ENCODE results near the gene SLAMF9.

The SLAMF9 gene

DNA sequence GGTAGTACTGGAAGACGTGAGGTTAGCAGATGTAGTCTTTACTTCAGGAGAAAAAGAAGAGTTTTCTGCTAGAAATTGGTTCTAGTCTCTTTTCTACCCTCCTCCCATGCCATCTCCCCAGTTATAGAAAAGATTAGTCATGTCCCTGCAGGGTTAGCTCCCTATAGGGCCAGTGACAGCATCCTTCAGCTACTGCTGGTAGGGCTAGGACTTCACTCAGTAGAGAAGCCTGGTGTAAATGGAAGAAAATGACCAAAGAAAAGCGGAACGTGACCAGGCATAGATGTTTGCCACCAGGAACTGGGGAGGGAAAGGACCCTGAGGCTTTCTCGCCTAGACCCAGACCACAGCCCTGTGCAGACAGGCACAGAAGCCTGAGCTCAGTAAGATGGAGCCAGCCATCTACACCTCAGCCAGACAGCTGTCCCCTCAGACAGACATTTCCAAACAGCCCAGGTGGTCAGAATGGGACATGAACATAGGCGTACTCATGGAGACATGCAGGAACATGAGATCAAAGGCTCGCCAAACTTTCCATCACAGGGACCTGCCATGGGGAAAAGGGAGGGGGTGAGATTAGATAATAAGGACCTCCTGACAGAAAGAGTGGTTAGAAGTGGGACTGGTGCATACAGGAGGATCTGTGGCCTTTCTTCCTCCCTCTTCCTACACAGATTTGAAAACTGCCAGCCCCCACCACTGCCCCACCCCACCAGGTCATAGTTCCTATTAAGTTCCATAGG is 23.5 kb upstream of the SLAMF9 start:
- Histone ChIP-seq H3K4me1 (ENCODE audit: low read length) (no peaks in the 10 kb centered on the region), H3K79me2 (ENCODE audit: low read length) (no peaks in the 10 kb centered on the region), H3K9ac (ENCODE audit: low read length) (no peak overlapping the region), H3K27me3 (replicated peaks; ENCODE audit: insufficient read depth, low read length) (no peaks in the 10 kb centered on the region; the same call in 1 of the 2 replicates), H4K20me1 (ENCODE audit: insufficient read depth, low read length) (no peaks in the 10 kb centered on the region), H3K4me3 (ENCODE audit: low read length) (no peak overlapping the region), H3F3A (ENCODE audit: insufficient read depth, low read length) (no peaks in the 10 kb centered on the region), H3K9me2 (replicated peaks; ENCODE audit: insufficient read depth, low read length) (no peaks in the 10 kb centered on the region), H3K27ac (ENCODE audit: low read length) (no peak overlapping the region), H3K4me2 (ENCODE audit: low read depth, low read length) (no peak overlapping the region), H3K9me3 (replicated peaks; ENCODE audit: insufficient read depth, low read length) (no peaks in the 10 kb centered on the region), H3K36me3 (replicated peaks; ENCODE audit: insufficient read depth, low read length) (no peaks in the 10 kb centered on the region), H2AFZ (ENCODE audit: low read length) (no peak overlapping the region)
- DNase-seq = no peak
- TF ChIP-seq EZH2phosphoT487 (IDR thresholded peaks at IDR 0.05; ENCODE audit: low read length) = no peak
- no peak for TF ChIP-seq CTCF (IDR thresholded peaks at IDR 0.05; ENCODE audit: low read length)
- no peak for TF ChIP-seq EZH2 (optimal IDR thresholded peaks at IDR 0.05; ENCODE audit: low read depth, low read length)

- Histone ChIP-seq H3K27ac (ENCODE audit: low read length) (no peak overlapping the region), H3K9me2 (replicated peaks; ENCODE audit: insufficient read depth, low read length) (no peaks in the 10 kb centered on the region), H3K9me3 (replicated peaks; ENCODE audit: insufficient read depth, low read length) (no peaks in the 10 kb centered on the region), H3K9ac (ENCODE audit: low read length) (no peak overlapping the region), H3K4me2 (ENCODE audit: low read depth, low read length) (no peak overlapping the region), H3K36me3 (replicated peaks; ENCODE audit: insufficient read depth, low read length) (no peaks in the 10 kb centered on the region), H3K4me3 (ENCODE audit: low read length) (no peak overlapping the region), H3F3A (ENCODE audit: insufficient read depth, low read length) (no peaks in the 10 kb centered on the region), H3K79me2 (ENCODE audit: low read length) (no peaks in the 10 kb centered on the region), H3K4me1 (ENCODE audit: low read length) (no peaks in the 10 kb centered on the region), H2AFZ (ENCODE audit: low read length) (no peak overlapping the region), H4K20me1 (ENCODE audit: insufficient read depth, low read length) (no peaks in the 10 kb centered on the region), H3K27me3 (replicated peaks; ENCODE audit: insufficient read depth, low read length) (no peaks in the 10 kb centered on the region)
- DNase-seq = no peak
- TF ChIP-seq CTCF (IDR thresholded peaks at IDR 0.05; ENCODE audit: low read length) = no peak
- no peak for TF ChIP-seq EZH2phosphoT487 (IDR thresholded peaks at IDR 0.05; ENCODE audit: low read length)
- TF ChIP-seq EZH2 (optimal IDR thresholded peaks at IDR 0.05; ENCODE audit: low read depth, low read length) = no peak
Observed at GRCh38 chr1:159974350-159974965, 20.4 kb upstream of the SLAMF9 start.

- H3K79me2 ChIP-seq (ENCODE audit: low read length) = no peaks in the 10 kb centered on the region
- H3K4me1 ChIP-seq (ENCODE audit: low read length) = no peaks in the 10 kb centered on the region
- DNase-seq = no peak
- H3K27ac ChIP-seq (ENCODE audit: low read length) = no peak overlapping the region
- no peak overlapping the region for H2AFZ ChIP-seq (ENCODE audit: low read length)
- no peaks in the 10 kb centered on the region for H3K9me2 ChIP-seq (replicated peaks; ENCODE audit: insufficient read depth, low read length)
- no peaks in the 10 kb centered on the region for H3K9me3 ChIP-seq (replicated peaks; ENCODE audit: insufficient read depth, low read length)
- TF ChIP-seq EZH2phosphoT487 (IDR thresholded peaks at IDR 0.05; ENCODE audit: low read length) (no peak), EZH2 (optimal IDR thresholded peaks at IDR 0.05; ENCODE audit: low read depth, low read length) (no peak), CTCF (IDR thresholded peaks at IDR 0.05; ENCODE audit: low read length) (no peak)
- H3K4me2 ChIP-seq (ENCODE audit: low read depth, low read length) = no peak overlapping the region
- H3K27me3 ChIP-seq (replicated peaks; ENCODE audit: insufficient read depth, low read length) = no peaks in the 10 kb centered on the region
- no peaks in the 10 kb centered on the region for H3K36me3 ChIP-seq (replicated peaks; ENCODE audit: insufficient read depth, low read length)
- H4K20me1 ChIP-seq (ENCODE audit: insufficient read depth, low read length) = no peaks in the 10 kb centered on the region
- H3K4me3 ChIP-seq (ENCODE audit: low read length) = no peak overlapping the region
- no peak overlapping the region for H3K9ac ChIP-seq (ENCODE audit: low read length)
- H3F3A ChIP-seq (ENCODE audit: insufficient read depth, low read length) = no peaks in the 10 kb centered on the region
Observed at GRCh38 chr1:159973350-159973940, 19.4 kb upstream of the SLAMF9 start.

All from MM.1S (cell line).